ENCODE results near the gene LPO.

The LPO gene

DNA sequence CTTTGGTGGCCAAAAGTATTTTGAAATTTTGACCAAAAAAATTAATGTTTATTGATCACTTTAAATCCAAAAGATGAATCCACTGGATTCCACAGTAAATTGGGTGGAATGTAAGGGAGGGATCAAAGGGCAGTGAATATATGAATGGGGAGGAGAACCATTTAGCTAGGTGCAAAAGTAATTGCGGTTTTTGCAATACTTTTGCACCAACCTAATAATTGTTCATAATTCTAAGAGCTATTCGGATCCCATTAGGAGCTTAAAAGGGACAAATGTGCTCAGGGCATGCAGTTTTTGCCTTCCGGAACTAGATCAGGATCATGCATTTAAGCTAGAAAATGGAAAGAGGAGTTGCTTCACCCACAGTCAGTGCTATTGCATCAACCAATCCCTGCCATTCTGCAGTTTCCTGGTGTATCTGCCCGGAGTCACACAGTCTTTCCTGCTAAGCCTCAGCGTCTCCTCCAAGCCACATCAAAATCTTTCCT, at the start of gene LPO:
Gene LPO, plus strand, starts transcription at position 438 of the 488 bp plus-strand sequence. CDS start 4,396 bp downstream, outside the sequence.
- DNase-seq (ENCODE audit: low spot score): no peak

DNA sequence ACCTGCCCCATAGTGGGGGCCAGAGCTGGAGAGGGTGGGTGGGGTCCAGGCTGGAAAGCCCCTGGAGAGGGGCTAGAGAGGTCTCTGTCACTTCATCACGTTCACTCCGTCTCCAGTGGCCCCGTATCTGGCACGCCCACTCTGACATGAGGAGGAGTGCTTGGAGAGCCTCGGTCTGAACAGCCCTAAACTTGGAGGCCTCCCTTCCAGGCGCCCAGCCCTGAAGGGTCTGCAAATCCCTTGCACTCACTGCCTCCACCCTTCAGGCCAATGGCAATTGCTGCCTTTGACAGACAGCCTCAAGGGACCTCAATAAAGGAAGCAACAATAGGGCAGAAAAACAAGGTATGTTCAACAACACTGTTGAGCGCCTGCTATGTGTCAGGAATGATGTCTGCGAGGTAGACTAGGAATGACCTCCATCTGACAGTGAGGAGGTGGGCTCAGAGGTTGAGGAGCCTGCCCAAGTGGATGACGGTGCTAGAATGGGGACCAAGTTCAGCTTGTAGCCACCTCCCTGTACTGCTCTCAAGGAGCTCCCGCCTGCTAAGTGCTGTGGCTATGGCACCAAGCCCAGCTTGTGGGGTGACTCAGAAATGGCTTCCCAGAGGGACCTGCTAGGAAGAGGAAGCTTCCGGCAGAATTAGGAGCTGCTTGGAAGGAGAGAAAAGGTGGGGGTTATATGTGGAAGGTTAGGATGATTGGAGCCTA, 48.8 kb upstream of the LPO start:
- no peak for DNase-seq (ENCODE audit: low spot score)

DNA sequence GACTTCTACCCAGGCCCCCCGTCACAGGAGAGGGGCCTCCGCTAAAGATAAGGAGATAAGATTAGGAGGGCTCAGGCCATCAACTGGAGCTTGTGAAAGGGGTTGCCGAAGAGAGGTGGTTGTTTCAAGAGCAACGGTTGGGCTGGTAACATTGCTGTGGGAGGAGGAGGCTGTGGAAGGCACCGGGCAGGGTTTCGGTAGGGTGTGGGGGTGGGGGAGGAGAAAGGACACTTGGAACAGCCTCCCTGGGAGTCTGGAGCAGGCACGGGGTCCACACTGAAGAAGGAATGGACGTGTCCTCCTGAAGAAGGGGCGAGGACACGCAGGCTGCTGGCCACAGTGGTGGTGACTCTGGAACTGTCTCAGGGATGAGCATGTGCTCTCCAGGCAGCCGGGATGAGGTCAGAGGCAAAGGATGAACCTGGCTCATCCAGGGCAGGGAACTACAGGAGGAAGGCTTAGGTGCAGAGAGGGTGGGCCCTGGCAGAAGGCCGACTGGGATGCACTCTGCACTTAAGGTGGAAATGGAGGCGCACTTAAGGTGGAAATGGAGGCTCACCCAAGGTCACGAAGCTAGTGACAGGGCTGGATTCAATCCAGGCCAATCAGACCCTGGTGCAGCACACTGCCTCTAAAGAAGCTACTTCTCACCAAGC, 47.0 kb upstream of the LPO start:
- DNase-seq (ENCODE audit: low spot score): no peak

DNA sequence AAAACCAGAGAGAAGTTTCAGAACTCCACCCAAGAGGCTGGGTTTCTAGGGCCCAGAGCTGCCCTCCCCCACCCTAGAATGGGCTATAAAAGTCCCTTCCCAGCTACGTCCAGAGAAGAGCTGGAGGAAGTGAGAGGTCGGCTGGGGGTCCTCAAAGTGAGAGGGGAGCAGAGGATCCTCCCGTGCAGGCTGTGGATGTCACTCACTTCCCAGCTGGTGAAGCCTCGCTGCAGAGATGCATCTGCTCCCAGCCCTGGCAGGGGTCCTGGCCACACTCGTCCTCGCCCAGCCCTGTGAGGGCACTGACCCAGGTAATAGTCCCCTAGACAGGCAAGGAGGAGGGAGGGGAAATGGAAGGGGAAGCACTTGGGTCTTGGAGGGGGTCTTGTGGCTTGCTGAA, 45.8 kb upstream of the LPO start, which contains the start of gene EPX:
Gene EPX, plus strand, starts transcription at position 115 of the 400 bp plus-strand sequence. Its CDS starts 121 bp downstream, at position 236.
- DNase-seq (ENCODE audit: low spot score): no peak

DNA sequence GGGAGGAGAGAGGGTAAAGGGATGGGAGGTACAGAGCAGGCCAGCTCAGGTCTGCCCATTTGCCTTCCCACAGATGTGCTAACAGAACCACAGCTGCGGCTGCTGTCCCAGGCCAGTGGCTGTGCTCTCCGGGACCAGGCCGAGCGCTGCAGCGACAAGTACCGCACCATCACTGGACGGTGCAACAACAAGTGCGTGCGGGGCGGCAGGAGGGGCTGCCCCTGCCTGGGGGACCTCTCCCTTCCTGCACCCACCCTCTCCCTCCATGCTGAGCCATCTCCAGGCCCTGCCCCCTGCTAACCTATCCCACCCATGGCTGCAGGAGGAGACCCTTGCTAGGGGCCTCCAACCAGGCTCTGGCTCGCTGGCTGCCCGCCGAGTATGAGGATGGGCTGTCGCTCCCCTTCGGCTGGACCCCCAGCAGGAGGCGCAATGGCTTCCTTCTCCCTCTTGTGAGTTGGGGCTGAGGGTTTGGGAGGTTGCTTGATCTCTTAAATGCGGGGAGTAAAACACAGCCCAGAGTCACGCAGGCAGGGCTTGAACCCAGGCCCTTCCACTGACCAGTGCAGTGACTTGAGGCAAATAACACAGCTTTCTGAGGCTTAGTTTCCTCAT, 44.6 kb upstream of the LPO start:
- DNase-seq (ENCODE audit: low spot score): no peak

DNA sequence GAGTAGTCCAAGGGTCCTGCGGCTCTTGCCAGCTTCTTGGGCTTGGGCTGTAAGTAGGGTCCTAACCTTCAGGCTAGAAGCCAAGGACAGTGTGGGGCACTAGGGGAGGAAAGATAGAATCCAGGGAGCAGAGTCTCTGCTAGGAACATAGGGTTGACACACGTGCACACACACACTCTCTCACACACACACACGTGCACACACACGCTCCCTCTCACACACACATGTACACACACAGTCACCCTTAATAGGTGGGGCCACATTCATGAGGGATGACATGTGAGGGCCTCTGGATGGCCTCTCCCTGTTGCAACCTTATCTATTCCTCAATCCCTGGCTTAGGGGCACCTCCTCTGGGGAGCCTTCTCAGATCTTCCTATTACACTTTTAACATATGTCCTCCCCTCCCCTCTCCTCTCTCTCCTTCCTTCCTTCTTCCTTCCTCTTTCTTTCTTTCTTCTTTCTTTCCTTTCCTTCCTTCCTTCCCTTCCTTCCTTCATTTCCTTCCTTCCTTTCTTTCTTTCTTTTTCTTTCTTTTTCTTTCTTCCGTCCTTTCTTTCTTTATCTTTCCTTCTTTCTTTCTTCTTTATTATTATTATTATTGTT, 42.8 kb upstream of the LPO start:
- DNase-seq (ENCODE audit: low spot score): no peak

DNA sequence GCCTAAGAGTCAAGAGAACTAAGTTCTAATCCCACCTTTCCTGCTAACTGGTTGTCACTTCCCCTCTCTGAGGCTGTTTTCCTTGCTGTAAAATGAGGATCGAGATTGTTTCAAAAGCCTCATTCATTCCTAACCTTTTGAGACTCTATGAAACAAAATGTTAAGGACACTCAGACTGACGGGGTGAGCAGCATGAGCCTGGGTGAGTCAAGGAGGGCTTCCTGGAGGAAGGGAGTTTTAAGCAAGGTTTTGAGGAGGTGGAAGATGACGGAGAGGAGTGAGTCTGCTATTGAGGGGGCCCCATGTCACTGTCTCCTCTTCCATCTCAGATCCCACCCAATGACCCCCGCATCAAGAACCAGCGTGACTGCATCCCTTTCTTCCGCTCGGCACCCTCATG, 41.8 kb upstream of the LPO start:
- DNase-seq (ENCODE audit: low spot score): no peak

DNA sequence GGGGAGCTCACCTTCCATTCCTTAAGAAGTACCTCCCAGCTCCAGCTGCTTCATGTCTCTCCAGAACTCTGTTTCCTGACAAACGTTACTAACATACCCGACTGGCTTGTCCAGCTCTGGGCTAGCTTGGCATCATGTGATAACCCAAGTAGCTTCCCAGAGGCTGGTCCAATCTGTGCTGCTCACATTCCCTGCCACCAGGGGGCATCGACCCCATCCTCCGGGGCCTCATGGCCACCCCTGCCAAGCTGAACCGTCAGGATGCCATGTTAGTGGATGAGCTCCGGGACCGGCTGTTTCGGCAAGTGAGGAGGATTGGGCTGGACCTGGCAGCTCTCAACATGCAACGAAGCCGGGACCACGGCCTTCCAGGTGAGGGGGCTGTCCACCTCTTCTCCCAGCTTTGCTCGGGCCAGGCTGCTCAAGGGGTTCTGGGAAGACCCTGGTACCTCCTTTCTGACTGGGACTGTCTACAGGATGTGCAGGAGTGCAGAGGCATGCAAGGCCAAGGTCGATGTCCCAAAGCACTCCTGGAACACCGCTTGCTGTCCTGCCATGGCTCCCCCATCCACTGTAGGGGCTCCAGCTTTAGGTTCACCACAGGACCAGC, 38.3 kb upstream of the LPO start:
- DNase-seq (ENCODE audit: low spot score): peak; percentile 39

DNA sequence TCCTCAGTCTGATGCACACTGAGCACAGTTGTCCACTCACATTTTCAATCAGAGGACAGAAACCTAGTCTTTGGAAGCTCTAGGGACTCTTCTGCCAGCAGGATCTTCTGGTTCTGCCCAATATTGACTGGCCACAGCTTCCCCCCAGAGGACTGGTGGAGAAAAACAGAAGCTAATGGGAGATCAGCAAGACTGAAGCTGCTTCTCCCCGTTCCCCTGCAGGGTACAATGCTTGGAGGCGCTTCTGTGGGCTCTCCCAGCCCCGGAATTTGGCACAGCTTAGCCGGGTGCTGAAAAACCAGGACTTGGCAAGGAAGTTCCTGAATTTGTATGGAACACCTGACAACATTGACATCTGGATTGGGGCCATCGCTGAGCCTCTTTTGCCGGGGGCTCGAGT, 35.5 kb upstream of the LPO start:
- no peak for DNase-seq (ENCODE audit: low spot score)

DNA sequence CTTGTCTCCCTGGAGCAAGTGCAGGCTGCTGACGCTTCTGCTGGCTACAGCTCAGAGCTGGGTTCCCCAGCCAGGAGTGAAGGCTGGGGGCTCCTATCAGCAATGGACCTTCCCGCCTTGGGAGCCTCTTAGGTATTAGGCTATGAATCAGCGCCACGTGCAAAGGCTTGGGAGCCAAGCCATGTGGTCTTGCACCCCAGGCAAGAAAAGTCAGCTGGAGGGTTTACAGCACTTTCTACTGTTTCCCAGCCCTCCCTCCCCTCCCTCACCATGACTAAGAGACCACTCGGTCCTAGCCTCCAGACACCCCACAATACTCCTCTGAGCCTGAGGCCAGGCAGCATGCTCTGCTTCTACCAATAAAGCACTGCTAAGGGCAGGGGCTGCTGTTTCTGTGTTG, 33.6 kb upstream of the LPO start:
- DNase-seq (ENCODE audit: low spot score): no peak

DNA sequence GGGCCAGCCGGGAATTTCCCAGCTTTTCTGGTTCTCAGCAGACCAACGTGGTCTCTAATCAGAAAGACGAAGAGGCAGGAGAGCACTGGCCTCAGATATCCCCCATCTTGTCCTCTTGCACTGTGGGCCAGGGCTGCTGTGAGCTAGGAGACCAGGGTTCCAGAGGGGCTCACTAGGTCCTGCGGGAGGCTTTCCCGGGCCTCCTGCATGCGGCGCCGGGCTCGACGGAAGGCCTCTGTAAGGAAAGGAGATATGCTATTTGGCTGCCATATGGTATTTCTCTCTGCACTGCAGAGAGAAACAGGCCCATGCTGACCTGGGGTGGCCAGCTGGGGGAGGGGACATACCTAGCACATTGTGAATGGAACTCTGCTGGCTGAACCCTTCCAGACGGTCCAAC, 32.4 kb upstream of the LPO start:
- DNase-seq (ENCODE audit: low spot score): no peak

DNA sequence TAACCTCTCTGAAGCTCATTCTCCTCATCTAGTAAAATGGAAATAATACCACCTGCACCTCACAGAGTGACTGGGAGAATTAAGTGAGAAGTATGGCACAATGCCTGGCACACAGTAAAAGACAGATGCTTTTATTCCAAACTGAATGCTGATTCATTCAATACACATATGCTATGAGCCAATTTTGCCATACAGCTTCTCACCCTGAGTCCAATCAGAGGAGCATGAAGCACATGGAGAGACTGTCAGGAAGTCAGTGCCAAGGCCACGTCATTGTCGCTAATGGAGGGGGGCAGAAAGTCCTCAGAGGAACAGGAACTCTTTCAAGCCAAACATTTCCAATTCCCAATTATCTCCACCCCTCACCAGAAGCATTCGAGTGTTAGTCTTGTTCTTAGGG, 30.9 kb upstream of the LPO start:
- no peak for DNase-seq (ENCODE audit: low spot score)

DNA sequence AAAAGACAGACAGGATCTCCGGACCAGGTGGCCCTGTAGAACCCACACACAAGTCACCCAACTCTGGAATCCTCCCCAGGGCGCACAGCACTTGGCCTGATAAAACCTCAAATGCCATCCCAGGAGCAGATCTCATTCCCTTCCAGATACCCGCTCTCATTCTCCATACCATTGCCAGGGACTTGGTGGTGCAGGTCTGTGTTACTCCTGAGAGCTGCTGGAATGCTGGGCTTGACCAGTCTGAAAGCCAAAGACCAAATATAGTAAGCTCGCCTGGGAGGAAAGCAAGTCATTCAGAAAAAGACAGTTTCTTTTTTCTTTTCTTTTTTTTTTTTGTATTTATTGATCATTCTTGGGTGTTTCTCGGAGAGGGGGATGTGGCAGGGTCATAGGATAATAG, 30.0 kb upstream of the LPO start:
- DNase-seq (ENCODE audit: low spot score): no peak

DNA sequence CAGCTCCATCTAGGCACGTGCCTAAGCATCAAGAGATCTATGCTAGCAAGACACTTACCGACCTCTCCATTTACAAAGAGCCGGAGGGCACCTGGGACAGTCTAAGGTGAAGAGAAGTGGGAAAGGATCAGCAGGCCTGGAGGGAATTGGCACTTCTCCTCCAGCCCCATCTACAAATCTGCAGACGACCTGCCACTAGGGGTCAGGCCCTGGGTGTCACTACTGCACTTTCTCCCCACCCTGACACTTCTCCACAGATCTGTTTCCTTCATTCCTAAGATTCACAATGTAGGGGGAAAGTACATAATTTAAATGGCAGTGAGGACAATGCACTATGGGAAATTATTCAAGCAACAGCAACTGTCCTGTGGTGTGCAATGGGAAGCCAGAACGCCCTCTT, 27.5 kb upstream of the LPO start:
- DNase-seq (ENCODE audit: low spot score): no peak

DNA sequence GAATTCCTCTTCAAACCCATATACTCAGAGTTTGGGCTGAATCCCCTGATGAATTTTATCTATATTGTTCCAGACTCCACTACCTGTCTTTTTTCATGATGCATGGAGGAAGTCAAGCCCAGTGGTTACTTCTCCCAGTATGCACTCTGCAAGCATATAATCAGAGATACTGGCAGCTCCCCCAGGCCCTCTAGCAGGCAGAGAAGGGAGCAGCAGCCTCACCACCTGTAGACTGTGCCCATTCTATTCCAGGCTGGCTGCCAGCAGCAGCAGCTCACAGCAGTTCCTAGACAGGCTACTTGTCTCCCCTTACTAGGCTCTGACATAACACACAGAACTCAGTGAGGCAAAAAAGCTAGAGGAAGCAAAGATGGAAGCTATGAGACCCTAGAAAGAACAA, 22.7 kb upstream of the LPO start:
- no peak for DNase-seq (ENCODE audit: low spot score)

DNA sequence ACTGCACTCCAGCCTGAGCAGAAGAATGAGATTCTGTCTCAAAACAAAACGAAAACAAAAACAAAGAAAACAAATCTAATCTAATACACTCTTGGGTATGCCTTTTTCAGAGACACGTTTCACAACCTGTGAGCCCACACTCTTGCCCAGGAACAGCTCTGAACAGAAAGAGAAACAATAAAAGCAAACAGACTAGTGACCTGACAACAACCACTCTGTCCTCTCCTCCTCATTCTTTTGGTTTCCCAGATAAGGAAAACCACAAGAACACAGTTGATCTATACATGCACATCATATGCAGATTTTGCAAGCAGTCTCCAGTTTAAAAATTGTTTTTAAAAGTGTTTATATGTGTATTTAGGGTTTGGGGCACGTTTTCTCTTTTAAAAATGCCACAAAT, 20.6 kb upstream of the LPO start:
- no peak for DNase-seq (ENCODE audit: low spot score)

DNA sequence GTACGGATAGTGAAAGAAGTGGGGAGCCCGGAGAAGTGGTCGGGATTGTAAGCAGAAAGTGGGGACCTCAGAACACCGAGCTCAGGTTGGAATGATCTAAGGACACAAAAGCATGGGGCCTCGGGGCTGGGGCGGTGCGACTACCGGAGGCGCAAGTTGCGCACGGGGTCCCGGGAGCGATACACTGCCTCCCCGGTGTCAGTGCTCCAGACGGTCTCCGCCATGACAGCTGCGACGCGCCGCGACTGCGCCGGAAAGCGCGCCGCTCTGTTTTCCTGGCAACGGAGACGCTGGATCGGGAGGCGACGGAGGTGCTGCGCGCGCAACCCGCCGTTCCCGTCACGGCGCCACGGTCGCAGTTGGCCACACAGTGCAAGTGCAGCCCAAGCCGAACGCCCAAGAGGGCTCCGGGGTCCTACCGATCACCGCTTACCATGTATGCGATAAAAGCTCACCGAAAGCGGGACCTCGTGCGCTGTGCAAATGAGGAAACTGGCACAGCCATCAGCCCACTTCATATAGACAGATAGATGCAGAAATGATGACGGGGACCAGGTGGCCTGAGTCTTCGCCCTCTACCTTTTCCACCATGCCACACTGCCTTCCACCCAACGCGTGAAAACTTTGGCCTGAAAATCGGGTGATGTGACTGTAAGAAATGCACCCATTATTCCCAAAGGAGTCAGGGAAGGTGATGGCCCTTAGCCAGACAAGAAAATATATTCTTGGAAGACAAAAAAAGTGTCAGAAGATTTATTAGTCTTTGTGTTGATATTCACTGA, 19.2 kb upstream of the LPO start, which contains the start of gene MKS1:
Gene MKS1, minus strand, starts transcription at position 249 of the 782 bp plus-strand sequence. Its CDS starts 25 bp downstream, at position 224.
- DNase-seq (ENCODE audit: low spot score): peak; percentile 93

DNA sequence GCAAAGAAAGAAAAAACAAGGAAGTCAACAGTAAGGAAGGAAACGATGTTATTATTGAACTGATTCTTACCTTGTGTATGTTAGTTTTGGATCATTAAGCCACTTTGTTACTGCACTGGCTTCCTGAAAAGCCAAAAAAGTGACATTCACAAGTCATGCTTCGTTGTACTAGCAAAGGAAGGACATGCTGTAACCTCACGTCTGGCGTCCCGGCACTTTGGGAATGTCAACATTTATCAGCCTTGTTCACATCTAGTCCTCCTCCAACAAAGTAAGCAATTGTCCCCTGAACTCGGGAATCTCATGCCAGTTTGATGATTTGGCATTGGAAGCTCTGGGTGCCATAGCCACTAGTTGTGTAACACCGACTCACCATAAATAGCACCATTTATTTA, 18.6 kb upstream of the LPO start:
- no peak for DNase-seq (ENCODE audit: low spot score)

DNA sequence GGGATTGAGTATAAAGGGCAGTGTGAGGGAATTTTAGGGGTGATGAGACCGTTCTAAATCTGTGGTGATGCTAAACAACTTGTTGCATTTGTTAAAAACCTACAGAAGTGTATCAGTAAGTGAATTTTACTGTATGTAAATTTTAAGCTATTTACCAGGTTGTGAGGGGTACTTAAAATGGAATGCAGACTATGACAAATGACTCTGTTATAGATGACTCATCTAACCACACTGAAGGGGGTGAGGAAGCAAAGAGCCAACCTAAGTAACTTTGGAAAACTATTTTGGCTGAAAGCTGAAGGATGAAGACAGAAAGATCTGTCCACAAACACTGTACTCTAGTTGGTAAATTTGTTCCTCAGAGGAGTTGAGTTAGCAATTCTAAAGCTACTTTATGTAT, 14.1 kb upstream of the LPO start:
- peak; percentile 16 for DNase-seq (ENCODE audit: low spot score)

DNA sequence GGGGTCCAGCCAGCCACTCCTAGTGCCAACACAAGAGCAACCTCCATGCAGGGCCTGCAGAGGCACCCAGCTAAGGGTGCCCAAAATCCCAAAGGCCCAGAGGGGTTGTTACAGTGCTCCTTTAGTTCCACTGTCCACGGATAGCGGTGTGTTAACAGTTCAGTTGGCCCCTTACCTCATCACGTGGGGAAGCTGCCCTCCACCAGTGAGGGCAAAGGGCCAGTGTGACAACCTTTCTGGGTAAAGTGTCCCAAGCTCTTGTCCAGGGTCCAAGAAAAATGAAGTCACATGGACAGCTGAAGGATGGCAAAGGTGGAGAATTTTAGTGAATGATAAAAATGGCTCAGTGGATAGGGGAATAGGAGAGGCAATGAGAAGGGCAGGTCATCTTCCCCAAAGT, 10.7 kb upstream of the LPO start:
- no peak for DNase-seq (ENCODE audit: low spot score)

DNA sequence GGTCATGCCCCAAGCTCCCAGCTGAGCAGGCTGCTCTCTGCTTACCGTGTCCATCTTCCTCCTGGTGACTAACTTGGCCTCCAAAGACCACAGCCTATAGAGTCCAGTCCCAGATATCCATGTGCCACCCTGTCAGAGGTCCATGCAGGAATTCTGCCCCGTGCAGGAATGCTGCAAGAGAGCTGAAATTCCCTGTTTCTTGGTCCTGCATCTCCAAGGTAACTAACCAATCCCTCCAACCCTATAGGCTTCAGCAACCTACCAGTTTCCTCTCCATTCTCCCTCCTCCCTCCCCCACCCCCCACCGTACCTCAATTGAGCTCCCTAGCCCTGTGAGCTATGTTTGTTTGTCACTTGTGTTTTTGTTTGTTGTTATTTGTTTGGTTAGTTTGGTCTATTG, 9.7 kb upstream of the LPO start:
- DNase-seq (ENCODE audit: low spot score): no peak

DNA sequence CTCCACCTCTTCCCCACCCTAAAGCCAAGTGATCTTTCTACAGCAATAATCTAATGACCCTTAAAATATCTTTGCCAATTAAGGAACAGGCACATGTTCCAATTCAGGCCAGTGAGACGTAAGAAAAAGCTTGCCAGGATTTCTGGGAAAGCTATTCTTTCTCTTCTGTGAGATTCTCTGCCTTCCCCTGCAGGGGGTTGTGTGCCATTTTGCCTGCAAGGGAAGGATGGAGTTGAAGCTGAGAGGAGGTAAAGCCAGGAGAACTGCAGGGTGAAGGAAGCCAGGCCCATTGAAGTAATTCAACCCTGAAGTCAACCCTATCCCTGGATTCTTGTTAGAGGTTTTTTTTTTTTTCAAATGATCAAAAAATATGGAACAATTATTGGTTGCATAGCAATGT, 9.0 kb upstream of the LPO start:
- no peak for DNase-seq (ENCODE audit: low spot score)
